Stimulated activated CD4-positive, alpha-beta T cell treated with anti-CD3 and anti-CD28 coated beads, Interleukin-12 subunit alpha, Interleukin-12 subunit beta, amount 100 ng/mL, for 4 hours (primary cell): ENCODE measurements around the gene SNRPA1.
"Not testable (repeated sequence)": the region's sequence is repeated elsewhere in the genome, so short reads cannot be mapped to it uniquely, and the experiment has no call there.

Experiments
- DNase-seq: peaks from one replicate; pipeline ENCODE4 v3.0.0-alpha.2; 2020

The SNRPA1 gene

GRCh38 chr15:101288905-101289513 is 6.0 kb downstream of the SNRPA1 start:
- no peak for DNase-seq

- not testable (repeated sequence) for DNase-seq
Observed at GRCh38 chr15:101287342-101287741, 7.7 kb downstream of the SNRPA1 start.

GRCh38 chr15:101286471-101287114 is 8.5 kb downstream of the SNRPA1 start:
- no peak for DNase-seq

GRCh38 chr15:101283931-101284330 is 11.1 kb downstream of the SNRPA1 start:
- DNase-seq = no peak

GRCh38 chr15:101280007-101280406 is 15.0 kb downstream of the SNRPA1 start:
- no peak for DNase-seq

GRCh38 chr15:101277943-101278564 is 17.0 kb downstream of the SNRPA1 start:
- DNase-seq = no peak

- peak; percentile 93 for DNase-seq
Observed at GRCh38 chr15:101277038-101277822, 17.8 kb downstream of the SNRPA1 start, which contains the start of gene SELENOS. Gene SELENOS, minus strand, starts transcription at chr15:101277485. Its CDS starts 68 bp downstream, at chr15:101277417.

GRCh38 chr15:101276501-101277037 is 18.5 kb downstream of the SNRPA1 start:
- DNase-seq = no peak

GRCh38 chr15:101275018-101275417 is 20.0 kb downstream of the SNRPA1 start:
- no peak for DNase-seq

GRCh38 chr15:101273534-101273933 is 21.5 kb downstream of the SNRPA1 start:
- DNase-seq = no peak

GRCh38 chr15:101272584-101272983 is 22.5 kb downstream of the SNRPA1 start:
- no peak for DNase-seq

GRCh38 chr15:101269479-101270223 is 25.4 kb downstream of the SNRPA1 start:
- DNase-seq = no peak

- DNase-seq = no peak
Observed at GRCh38 chr15:101267320-101268104, 27.5 kb downstream of the SNRPA1 start.

GRCh38 chr15:101266787-101267186 is 28.3 kb downstream of the SNRPA1 start:
- DNase-seq = no peak

- DNase-seq = no peak
Observed at GRCh38 chr15:101266034-101266433, 29.0 kb downstream of the SNRPA1 start.

- DNase-seq = no peak
Observed at GRCh38 chr15:101264911-101265641, 30.0 kb downstream of the SNRPA1 start.

GRCh38 chr15:101264011-101264410 is 31.0 kb downstream of the SNRPA1 start:
- DNase-seq = no peak

GRCh38 chr15:101262551-101262950 is 32.5 kb downstream of the SNRPA1 start:
- no peak for DNase-seq

- DNase-seq = peak; percentile 38
Observed at GRCh38 chr15:101258238-101259144, 36.6 kb downstream of the SNRPA1 start.

- no peak for DNase-seq
Observed at GRCh38 chr15:101256757-101257156, 38.3 kb downstream of the SNRPA1 start.
